Panc1 (cell line): Measurements from ENCODE around the gene SLC17A2. TPM values are rescaled to one million over a fixed set of nuclear protein-coding genes. Genes with fewer than 3 reads are reported as not detected.

ENCODE experiments used
- ATAC-seq: fragments of 200-7000 bp; cut with Tn5 transposase; 2 replicates; pipeline ENCODE4 v1.9.1; 2020; ENCODE audit warnings: mild to moderate bottlenecking, moderate library complexity
- BruUV-seq: library from RNA; stranded (reverse); fragments of 400-500 nt; replicated peaks from 2 replicates; lab custom pipeline; 2021; lab: Mats Ljungman, UMichigan
- CTCF ChIA-PET: fragments of 300-600 bp; sonication (Branson Sonifier 250); formaldehyde crosslinking; loops from one replicate; lab custom pipeline; 2022; ENCODE audit warnings: antibody characterized with exemption; lab: Charles Lee
- POLR2A ChIA-PET: fragments of 300-600 bp; sonication (Branson Sonifier 250); formaldehyde crosslinking; loops from one replicate; lab custom pipeline; 2022; ENCODE audit warnings: antibody characterized with exemption; lab: Charles Lee
- DNase-seq: peaks from one replicate; pipeline ENCODE4 v3.0.0-alpha.2; 2010; ENCODE audit warnings: low read depth, low spot score
- H3K27ac ChIP-seq: 2 replicates; pipeline ENCODE4 v1.5.1; 2011; ENCODE audit warnings: mild to moderate bottlenecking, low read length, inconsistent platforms
- H3K27me3 ChIP-seq: fragments of 200-500 bp; sonication (Bioruptor generic); 2 replicates; pipeline ENCODE4 v1.6.0; 2014; ENCODE audit warnings: low read length, inconsistent platforms; ENCODE audit not compliant: control insufficient read depth, insufficient read depth
- H3K36me3 ChIP-seq: fragments of 200-500 bp; sonication (Bioruptor generic); 2 replicates; pipeline ENCODE4 v1.5.1; 2014; ENCODE audit warnings: inconsistent platforms, mild to moderate bottlenecking, low read length, moderate library complexity; ENCODE audit not compliant: control insufficient read depth, insufficient read depth
- H3K4me1 ChIP-seq: 2 replicates; pipeline ENCODE4 v1.5.1; 2011; ENCODE audit warnings: inconsistent platforms, mild to moderate bottlenecking, low read length, moderate library complexity; ENCODE audit not compliant: control insufficient read depth, insufficient read depth
- H3K4me3 ChIP-seq, 2 experiments: 2 replicates each; pipeline ENCODE4 v1.5.1; 2011 to 2012; ENCODE audit warnings: low read depth in 2 of 2, low read length in 2 of 2, mild to moderate bottlenecking in 2 of 2, inconsistent platforms in 1 of 2, moderate library complexity in 1 of 2
- H3K9me3 ChIP-seq: fragments of 200-500 bp; sonication (Bioruptor generic); 2 replicates; pipeline ENCODE4 v1.5.1; 2014; ENCODE audit warnings: low read depth, mild to moderate bottlenecking, inconsistent platforms, low read length, moderate library complexity; ENCODE audit not compliant: control insufficient read depth, insufficient read depth
- POLR2AphosphoS5 ChIP-seq: IDR thresholded peaks from 2 replicates; pipeline ENCODE4 v1.6.1; 2012; ENCODE audit warnings: mild to moderate bottlenecking, low read depth, low read length, moderate library complexity
- SIN3A ChIP-seq: IDR thresholded peaks from 2 replicates; pipeline ENCODE4 v1.6.1; 2012; ENCODE audit warnings: low read depth, mild to moderate bottlenecking, low read length, moderate library complexity, borderline replicate concordance; ENCODE audit not compliant: insufficient read depth
- TCF7L2 ChIP-seq: IDR thresholded peaks from 2 replicates; pipeline ENCODE4 v1.6.1; 2011; ENCODE audit warnings: mild to moderate bottlenecking, low read depth, low read length, inconsistent platforms
- in situ Hi-C: cut with HindIII; loops from 2 replicates; pipeline ENCODE4 v1.10.0; 2016; ENCODE audit warnings: low sequenced_read_pairs, low pct_unique_long_range_greater_than_20kb
- intact Hi-C: fragments of 100-400 bp; cut with micrococcal nuclease; formaldehyde crosslinking; loops from one replicate; pipeline ENCODE4 v1.10.0; 2022; ENCODE audit not compliant: unreplicated experiment
- total RNA-seq: library from RNA; stranded (reverse); gene quantifications from one replicate; pipeline ENCODE4 v1.2.1, GENCODE V29; 2021; ENCODE audit not compliant: unreplicated experiment
- TF ChIP-seq, protein P1 (sequence below): fragments of 450-650 bp; IDR thresholded peaks from 2 replicates; pipeline ENCODE4 v1.5.1; 2017; ENCODE audit warnings: mild to moderate bottlenecking
- TF ChIP-seq, protein P2 (sequence below), 2 experiments: IDR thresholded peaks; 2 replicates each; pipeline ENCODE4 v1.6.1; 2011 to 2012; ENCODE audit warnings: low read depth in 2 of 2, control low read depth in 1 of 2, low read length in 1 of 2, mild to moderate bottlenecking in 1 of 2, moderate library complexity in 1 of 2; ENCODE audit not compliant: insufficient read depth in 1 of 2

Gene SLC17A2
- total RNA-seq, 1 experiment from 2014 or later, result not detected

DNA sequence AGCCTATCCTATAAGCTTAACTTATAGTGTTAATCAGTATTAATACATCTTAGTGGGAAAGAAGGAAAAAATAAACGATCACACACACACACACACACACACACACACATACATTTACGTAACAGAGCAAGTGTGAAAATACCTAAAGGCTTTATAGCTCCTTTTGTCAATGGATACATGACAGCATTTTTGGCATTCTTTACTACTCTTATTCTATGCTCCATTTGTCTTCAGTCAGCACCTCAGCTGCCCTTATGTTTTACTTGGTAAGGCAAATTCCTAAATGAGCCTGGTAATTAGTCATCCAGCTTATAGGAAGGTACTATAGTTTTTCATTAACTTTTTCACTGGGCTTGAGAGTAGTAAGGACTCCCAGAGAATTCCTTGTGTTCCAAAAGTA is 31.4 kb downstream of the SLC17A2 start:
- ChIA-PET POLR2A (no interaction called here), CTCF (interaction anchor here (0.6 kb wide), 1 partner anchor 302 kb away, joined by 5 read pairs; no protein-coding TSS in a partner anchor)
- no TSS peak for BruUV-seq
- ATAC-seq (no peak), DNase-seq (no peak)
- H3K27ac ChIP-seq, result no peak overlapping the region
- no peak for TF ChIP-seq TCF7L2
- no peaks in the 10 kb centered on the region for H3K36me3 ChIP-seq
- no peaks in the 10 kb centered on the region for H3K27me3 ChIP-seq
- H3K4me3 ChIP-seq, result no peak overlapping the region
- in situ Hi-C loops, result no loop called here
- no peaks in the 10 kb centered on the region for H3K4me1 ChIP-seq
- H3K9me3 ChIP-seq, result no peaks in the 10 kb centered on the region
- intact Hi-C loops, result loop anchor here (10.0 kb wide), 1 partner anchor 624 kb away; the partner anchor contains the start of gene CARMIL1

DNA sequence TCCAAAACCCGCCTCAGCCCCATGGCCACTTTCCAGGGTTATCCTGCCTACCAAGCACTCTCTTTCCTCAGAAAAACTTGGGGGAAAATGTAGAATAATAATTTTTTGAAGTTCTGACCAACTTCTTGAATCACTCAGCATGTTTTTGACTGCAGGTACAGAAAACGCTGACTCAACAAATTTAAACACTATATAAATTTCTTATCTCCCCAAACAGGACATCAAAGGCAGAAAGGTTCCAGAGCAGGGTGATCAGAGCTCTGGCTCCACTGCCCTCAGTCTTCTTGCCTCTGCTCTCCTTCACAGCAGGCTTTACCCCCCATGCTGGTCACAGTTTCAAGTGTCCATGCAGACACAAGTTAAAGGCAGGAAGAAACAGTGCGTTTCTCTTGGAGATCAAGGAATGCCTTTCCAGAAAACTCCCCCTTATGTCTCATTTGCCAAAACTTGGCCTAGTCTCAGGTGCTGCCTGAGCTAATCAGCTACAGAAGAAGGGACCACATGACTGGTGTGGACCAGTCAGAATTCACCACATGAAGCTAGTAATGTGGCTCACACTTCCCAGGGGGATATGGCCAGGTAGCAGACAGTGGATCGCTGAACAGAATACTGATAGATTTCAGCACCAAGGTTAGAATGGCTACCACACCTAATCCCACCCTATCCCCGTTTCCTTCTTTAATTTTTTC is 32.1 kb downstream of the SLC17A2 start:
- Histone ChIP-seq H3K27me3 (no peaks in the 10 kb centered on the region), H3K9me3 (no peaks in the 10 kb centered on the region), H3K4me3 (no peak overlapping the region), H3K27ac (no peak overlapping the region), H3K36me3 (no peaks in the 10 kb centered on the region), H3K4me1 (no peaks in the 10 kb centered on the region)
- no peak for DNase-seq
- in situ Hi-C loops (no loop called here), intact Hi-C loops (loop anchor here (10.0 kb wide), 1 partner anchor 624 kb away; the partner anchor contains the start of gene CARMIL1)
- TF ChIP-seq TCF7L2 (no peak), POLR2AphosphoS5 (no peak), SIN3A (no peak)
- TF ChIP-seq, protein P1, sequence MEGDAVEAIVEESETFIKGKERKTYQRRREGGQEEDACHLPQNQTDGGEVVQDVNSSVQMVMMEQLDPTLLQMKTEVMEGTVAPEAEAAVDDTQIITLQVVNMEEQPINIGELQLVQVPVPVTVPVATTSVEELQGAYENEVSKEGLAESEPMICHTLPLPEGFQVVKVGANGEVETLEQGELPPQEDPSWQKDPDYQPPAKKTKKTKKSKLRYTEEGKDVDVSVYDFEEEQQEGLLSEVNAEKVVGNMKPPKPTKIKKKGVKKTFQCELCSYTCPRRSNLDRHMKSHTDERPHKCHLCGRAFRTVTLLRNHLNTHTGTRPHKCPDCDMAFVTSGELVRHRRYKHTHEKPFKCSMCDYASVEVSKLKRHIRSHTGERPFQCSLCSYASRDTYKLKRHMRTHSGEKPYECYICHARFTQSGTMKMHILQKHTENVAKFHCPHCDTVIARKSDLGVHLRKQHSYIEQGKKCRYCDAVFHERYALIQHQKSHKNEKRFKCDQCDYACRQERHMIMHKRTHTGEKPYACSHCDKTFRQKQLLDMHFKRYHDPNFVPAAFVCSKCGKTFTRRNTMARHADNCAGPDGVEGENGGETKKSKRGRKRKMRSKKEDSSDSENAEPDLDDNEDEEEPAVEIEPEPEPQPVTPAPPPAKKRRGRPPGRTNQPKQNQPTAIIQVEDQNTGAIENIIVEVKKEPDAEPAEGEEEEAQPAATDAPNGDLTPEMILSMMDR, result no peak
- TF ChIP-seq, protein P2, sequence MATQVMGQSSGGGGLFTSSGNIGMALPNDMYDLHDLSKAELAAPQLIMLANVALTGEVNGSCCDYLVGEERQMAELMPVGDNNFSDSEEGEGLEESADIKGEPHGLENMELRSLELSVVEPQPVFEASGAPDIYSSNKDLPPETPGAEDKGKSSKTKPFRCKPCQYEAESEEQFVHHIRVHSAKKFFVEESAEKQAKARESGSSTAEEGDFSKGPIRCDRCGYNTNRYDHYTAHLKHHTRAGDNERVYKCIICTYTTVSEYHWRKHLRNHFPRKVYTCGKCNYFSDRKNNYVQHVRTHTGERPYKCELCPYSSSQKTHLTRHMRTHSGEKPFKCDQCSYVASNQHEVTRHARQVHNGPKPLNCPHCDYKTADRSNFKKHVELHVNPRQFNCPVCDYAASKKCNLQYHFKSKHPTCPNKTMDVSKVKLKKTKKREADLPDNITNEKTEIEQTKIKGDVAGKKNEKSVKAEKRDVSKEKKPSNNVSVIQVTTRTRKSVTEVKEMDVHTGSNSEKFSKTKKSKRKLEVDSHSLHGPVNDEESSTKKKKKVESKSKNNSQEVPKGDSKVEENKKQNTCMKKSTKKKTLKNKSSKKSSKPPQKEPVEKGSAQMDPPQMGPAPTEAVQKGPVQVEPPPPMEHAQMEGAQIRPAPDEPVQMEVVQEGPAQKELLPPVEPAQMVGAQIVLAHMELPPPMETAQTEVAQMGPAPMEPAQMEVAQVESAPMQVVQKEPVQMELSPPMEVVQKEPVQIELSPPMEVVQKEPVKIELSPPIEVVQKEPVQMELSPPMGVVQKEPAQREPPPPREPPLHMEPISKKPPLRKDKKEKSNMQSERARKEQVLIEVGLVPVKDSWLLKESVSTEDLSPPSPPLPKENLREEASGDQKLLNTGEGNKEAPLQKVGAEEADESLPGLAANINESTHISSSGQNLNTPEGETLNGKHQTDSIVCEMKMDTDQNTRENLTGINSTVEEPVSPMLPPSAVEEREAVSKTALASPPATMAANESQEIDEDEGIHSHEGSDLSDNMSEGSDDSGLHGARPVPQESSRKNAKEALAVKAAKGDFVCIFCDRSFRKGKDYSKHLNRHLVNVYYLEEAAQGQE (IDR thresholded peaks at IDR 0.05; ENCODE audit: insufficient read depth in 1 of 2, low read depth in 2 of 2, low read length in 1 of 2), result no peak
- POLR2A ChIA-PET, result no interaction called here
- CTCF ChIA-PET, result no interaction called here
- ATAC-seq, result no peak
- BruUV-seq, result no TSS peak

DNA sequence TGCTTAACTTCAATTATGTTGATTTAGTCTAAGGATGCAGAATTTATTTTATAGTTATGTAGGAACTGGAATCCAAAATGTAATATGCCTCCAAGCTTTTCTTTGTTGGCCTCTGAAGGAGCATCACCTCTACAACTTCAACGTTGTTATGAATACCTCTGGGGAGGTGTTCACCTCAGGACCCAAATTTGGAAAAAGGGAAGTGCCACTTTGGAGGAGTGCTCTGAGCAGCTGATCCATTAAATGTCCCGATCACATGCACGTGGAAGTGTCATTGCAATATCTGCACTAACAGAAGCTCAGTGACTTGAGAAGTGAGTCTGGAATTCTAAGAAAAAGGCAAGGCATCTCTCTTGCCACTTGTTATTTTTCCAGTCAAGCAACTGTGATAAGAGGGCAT is 34.2 kb downstream of the SLC17A2 start:
- ChIA-PET CTCF (no interaction called here), POLR2A (no interaction called here)
- ATAC-seq (no peak), DNase-seq (no peak)
- intact Hi-C loops (loop anchor here (10.0 kb wide), 1 partner anchor 621 kb away; the partner anchor contains the start of gene CARMIL1), in situ Hi-C loops (no loop called here)
- no peak overlapping the region for H3K4me3 ChIP-seq
- H3K9me3 ChIP-seq, result no peaks in the 10 kb centered on the region
- H3K27ac ChIP-seq, result no peak overlapping the region
- no peaks in the 10 kb centered on the region for H3K36me3 ChIP-seq
- no peaks in the 10 kb centered on the region for H3K4me1 ChIP-seq
- TF ChIP-seq, protein P2 (IDR thresholded peaks at IDR 0.05; ENCODE audit: insufficient read depth in 1 of 2, low read depth in 2 of 2, low read length in 1 of 2), result no peak
- TF ChIP-seq, protein P1, result no peak
- TF ChIP-seq TCF7L2, result no peak
- TF ChIP-seq POLR2AphosphoS5, result no peak
- TF ChIP-seq SIN3A, result no peak
- no TSS peak for BruUV-seq
- no peaks in the 10 kb centered on the region for H3K27me3 ChIP-seq
